Caco-2 (cell line): ENCODE results near the gene NFATC2. TPM values are rescaled to one million over a fixed set of nuclear protein-coding genes. Genes with fewer than 3 reads are reported as not detected.

ENCODE experiments used
- BruUV-seq: library from RNA; stranded (reverse); fragments of 400-500 nt; replicated peaks from 2 replicates; lab custom pipeline; 2021; lab: Mats Ljungman, UMichigan
- CTCF ChIA-PET: fragments of 300-600 bp; sonication (Branson Sonifier 250); formaldehyde crosslinking; loops from one replicate; lab custom pipeline; 2022; ENCODE audit warnings: antibody characterized with exemption; lab: Charles Lee
- POLR2A ChIA-PET: fragments of 300-600 bp; sonication (Branson Sonifier 250); formaldehyde crosslinking; loops from one replicate; lab custom pipeline; 2022; ENCODE audit warnings: antibody characterized with exemption; lab: Charles Lee
- DNase-seq, 2 experiments: peaks; one replicate each; pipeline versions ENCODE4 v3.0.0 to v3.0.0-alpha.2; 2020 to 2022
- H3K27me3 ChIP-seq: replicated peaks from 2 replicates; pipeline ENCODE4 v1.6.0; 2011; ENCODE audit warnings: low read length; ENCODE audit not compliant: control insufficient read depth, insufficient read depth
- H3K36me3 ChIP-seq: 2 replicates; pipeline ENCODE4 v1.5.1; 2011; ENCODE audit warnings: low read length; ENCODE audit not compliant: control insufficient read depth, insufficient read depth
- H3K4me1 ChIP-seq: fragments of 250-450 bp; sonication (Bioruptor Pico); 2 replicates; pipeline ENCODE4 v1.5.1; 2020; ENCODE audit warnings: mild to moderate bottlenecking
- H3K4me3 ChIP-seq: 2 replicates; pipeline ENCODE4 v1.5.1; 2011; ENCODE audit warnings: low read depth, mild to moderate bottlenecking, control low read depth, low read length
- H3K9me3 ChIP-seq: fragments of 250-450 bp; sonication (Bioruptor Pico); 2 replicates; pipeline ENCODE4 v1.5.1; 2020; ENCODE audit warnings: mild to moderate bottlenecking, moderate library complexity
- H3K27ac Mint-ChIP-seq: one replicate; pipeline ENCODE4 v1.8.0; 2022; ENCODE audit warnings: mixed read lengths; ENCODE audit not compliant: unreplicated experiment
- H3K27me3 Mint-ChIP-seq: one replicate; pipeline ENCODE4 v1.8.0; 2022; ENCODE audit warnings: mixed read lengths; ENCODE audit not compliant: insufficient read depth, unreplicated experiment
- H3K36me3 Mint-ChIP-seq: one replicate; pipeline ENCODE4 v1.8.0; 2022; ENCODE audit warnings: mild to moderate bottlenecking, mixed read lengths; ENCODE audit not compliant: insufficient read depth, unreplicated experiment
- H3K4me1 Mint-ChIP-seq: one replicate; pipeline ENCODE4 v1.8.0; 2022; ENCODE audit warnings: low read depth, mixed read lengths; ENCODE audit not compliant: unreplicated experiment
- H3K4me3 Mint-ChIP-seq: one replicate; pipeline ENCODE4 v1.8.0; 2022; ENCODE audit warnings: mild to moderate bottlenecking, moderate library complexity, mixed read lengths; ENCODE audit not compliant: unreplicated experiment
- H3K9me3 Mint-ChIP-seq: one replicate; pipeline ENCODE4 v1.8.0; 2022; ENCODE audit warnings: mixed read lengths; ENCODE audit not compliant: unreplicated experiment
- CTCF ChIP-seq, 2 experiments: fragments of 200-600 bp in 1 of 2; IDR thresholded peaks; 1 replicate in 1 of 2; 2 replicates in 1 of 2; pipeline versions ENCODE4 v1.5.1 to v1.8.0; 2011 to 2022; ENCODE audit warnings: antibody characterized with exemption in 1 of 2, control low read depth in 1 of 2, inconsistent platforms in 1 of 2, low read depth in 1 of 2, low read length in 1 of 2, mild to moderate bottlenecking in 1 of 2, moderate library complexity in 1 of 2; ENCODE audit not compliant: insufficient read depth in 1 of 2, severe bottlenecking in 1 of 2, unreplicated experiment in 1 of 2
- intact Hi-C: fragments of 100-400 bp; cut with micrococcal nuclease; formaldehyde crosslinking; loops from one replicate; pipeline ENCODE4 v1.10.0; 2022; ENCODE audit not compliant: unreplicated experiment
- total RNA-seq: library from RNA; stranded (reverse); gene quantifications from 2 replicates; pipeline ENCODE4 v1.2.3, GENCODE V29; 2022

Gene NFATC2
- total RNA-seq, 1 experiment from 2014 or later, result 20.8 TPM

GRCh38 chr20:51360451-51361201 is 181.9 kb downstream of the NFATC2 start:
- peaks cover 2% of the 10 kb centered on the region; the same call in 1 of the 2 replicates for H3K27me3 ChIP-seq
- H3K9me3 ChIP-seq, result peaks cover 13% of the 10 kb centered on the region; the same call in 1 of the 2 replicates
- CTCF ChIA-PET, result no interaction called here
- Mint-ChIP-seq H3K4me3 (no peak overlapping the region), H3K27me3 (peaks cover 18% of the 10 kb centered on the region), H3K9me3 (peaks cover 24% of the 10 kb centered on the region), H3K27ac (no peak overlapping the region), H3K36me3 (no peaks in the 10 kb centered on the region), H3K4me1 (no peaks in the 10 kb centered on the region)
- H3K36me3 ChIP-seq, result no peaks in the 10 kb centered on the region
- no peak for TF ChIP-seq CTCF (IDR thresholded peaks at IDR 0.05; ENCODE audit: insufficient read depth in 1 of 2, low read depth in 1 of 2, low read length in 1 of 2, severe bottlenecking in 1 of 2, unreplicated experiment in 1 of 2)
- H3K4me3 ChIP-seq, result no peak overlapping the region
- H3K4me1 ChIP-seq, result no peaks in the 10 kb centered on the region
- POLR2A ChIA-PET, result no interaction called here
- no TSS peak for BruUV-seq
- intact Hi-C loops, result no loop called here
- DNase-seq, result no peak

- Histone ChIP-seq H3K36me3 (no peaks in the 10 kb centered on the region), H3K27me3 (peaks cover 2% of the 10 kb centered on the region; the same call in 1 of the 2 replicates), H3K4me3 (no peak overlapping the region), H3K9me3 (peaks cover 13% of the 10 kb centered on the region; the same call in 1 of the 2 replicates), H3K4me1 (no peaks in the 10 kb centered on the region)
- DNase-seq, result no peak
- H3K4me3 Mint-ChIP-seq, result no peak overlapping the region
- CTCF ChIA-PET, result no interaction called here
- no peak for TF ChIP-seq CTCF (IDR thresholded peaks at IDR 0.05; ENCODE audit: insufficient read depth in 1 of 2, low read depth in 1 of 2, low read length in 1 of 2, severe bottlenecking in 1 of 2, unreplicated experiment in 1 of 2)
- peaks cover 19% of the 10 kb centered on the region for H3K27me3 Mint-ChIP-seq
- POLR2A ChIA-PET, result no interaction called here
- no peak overlapping the region for H3K27ac Mint-ChIP-seq
- no peaks in the 10 kb centered on the region for H3K4me1 Mint-ChIP-seq
- intact Hi-C loops, result no loop called here
- no peaks in the 10 kb centered on the region for H3K36me3 Mint-ChIP-seq
- peaks cover 24% of the 10 kb centered on the region for H3K9me3 Mint-ChIP-seq
- BruUV-seq, result no TSS peak
Observed at GRCh38 chr20:51359947-51360346, 182.6 kb downstream of the NFATC2 start.

GRCh38 chr20:51359401-51359800 is 183.1 kb downstream of the NFATC2 start:
- CTCF ChIA-PET, result no interaction called here
- Mint-ChIP-seq H3K9me3 (peaks cover 24% of the 10 kb centered on the region), H3K36me3 (no peaks in the 10 kb centered on the region), H3K27ac (no peak overlapping the region), H3K4me3 (no peak overlapping the region), H3K4me1 (no peaks in the 10 kb centered on the region), H3K27me3 (peaks cover 19% of the 10 kb centered on the region)
- H3K4me1 ChIP-seq, result no peaks in the 10 kb centered on the region
- peaks cover 2% of the 10 kb centered on the region; the same call in 1 of the 2 replicates for H3K27me3 ChIP-seq
- no peak for DNase-seq
- no peaks in the 10 kb centered on the region for H3K36me3 ChIP-seq
- intact Hi-C loops, result no loop called here
- no peak for TF ChIP-seq CTCF (IDR thresholded peaks at IDR 0.05; ENCODE audit: insufficient read depth in 1 of 2, low read depth in 1 of 2, low read length in 1 of 2, severe bottlenecking in 1 of 2, unreplicated experiment in 1 of 2)
- H3K9me3 ChIP-seq, result peaks cover 13% of the 10 kb centered on the region; the same call in 1 of the 2 replicates
- no TSS peak for BruUV-seq
- POLR2A ChIA-PET, result no interaction called here
- no peak overlapping the region for H3K4me3 ChIP-seq
